SK-N-MC (cell line): ENCODE results near the gene AIPL1.

Source experiments
- EZH2 ChIP-seq: fragments of 200-600 bp; sonication (generic); IDR thresholded peaks from one replicate; pipeline ENCODE4 v1.6.1; 2017; ENCODE audit warnings: antibody characterized with exemption
- FOXP2 ChIP-seq: optimal IDR thresholded peaks from 2 replicates; pipeline ENCODE3; 2011; ENCODE audit warnings: mild to moderate bottlenecking, moderate library complexity; ENCODE audit not compliant: insufficient read depth; ENCODE audit errors: extremely low read length, control extremely low read depth
- POLR2AphosphoS5 ChIP-seq: IDR thresholded peaks from 2 replicates; pipeline ENCODE4 v1.6.1; 2012; ENCODE audit warnings: mild to moderate bottlenecking, low read depth, low read length, borderline replicate concordance

GRCh38 chr17:6463616-6464445 lies 28.9 kb upstream of the AIPL1 start:
- TF ChIP-seq EZH2 (no peak), POLR2AphosphoS5 (no peak), FOXP2 (no peak)
